WTC11 (cell line): ENCODE measurements around the gene FBXO41. TPM values are rescaled to one million over a fixed set of nuclear protein-coding genes. Genes with fewer than 3 reads are reported as not detected.
A peak's percentile ranks its signal among the peaks of the same experiment; 100 is the strongest.

Experiments
- ATAC-seq: fragments of 200-7000 bp; cut with Tn5 transposase; 2 replicates; pipeline ENCODE4 v1.10.0; 2021; ENCODE audit warnings: mild to moderate bottlenecking, moderate library complexity
- CTCF ChIA-PET: fragments of 300-600 bp; sonication (Branson Sonifier 250); formaldehyde crosslinking; loops from one replicate; lab custom pipeline; 2021; ENCODE audit warnings: antibody characterized with exemption; lab: Charles Lee
- POLR2A ChIA-PET: fragments of 350-600 bp; sonication (Branson Sonifier 250); formaldehyde crosslinking; loops from one replicate; lab custom pipeline; 2021; ENCODE audit warnings: antibody characterized with exemption; lab: Charles Lee
- DNase-seq: peaks from one replicate; pipeline ENCODE4 v3.0.0; 2021; ENCODE audit warnings: low spot score
- H3K27ac Mint-ChIP-seq: 2 replicates; pipeline ENCODE4 v1.8.0; 2021; ENCODE audit warnings: mixed read lengths
- H3K27me3 Mint-ChIP-seq: 2 replicates; pipeline ENCODE4 v1.8.0; 2021; ENCODE audit warnings: low read depth, mild to moderate bottlenecking, moderate library complexity, mixed read lengths
- H3K36me3 Mint-ChIP-seq: 2 replicates; pipeline ENCODE4 v1.8.0; 2021; ENCODE audit warnings: mixed read lengths
- H3K4me1 Mint-ChIP-seq: 2 replicates; pipeline ENCODE4 v1.8.0; 2022; ENCODE audit warnings: mixed read lengths
- H3K4me3 Mint-ChIP-seq: 2 replicates; pipeline ENCODE4 v1.8.0; 2021; ENCODE audit warnings: mild to moderate bottlenecking, moderate library complexity, mixed read lengths
- H3K9me3 Mint-ChIP-seq: 2 replicates; pipeline ENCODE4 v1.8.0; 2021; ENCODE audit warnings: mixed read lengths
- CBFB ChIP-seq: sonication (generic); formaldehyde crosslinking; IDR thresholded peaks from 2 replicates; pipeline ENCODE4 v1.8.1; 2022; ENCODE audit warnings: mild to moderate bottlenecking, low read depth, missing genetic modification reagents
- CREB1 ChIP-seq: sonication (generic); formaldehyde crosslinking; IDR thresholded peaks from 2 replicates; pipeline ENCODE4 v1.8.0; 2023; ENCODE audit warnings: mild to moderate bottlenecking, missing genetic modification reagents
- ESRRA ChIP-seq: sonication (generic); formaldehyde crosslinking; IDR thresholded peaks from 2 replicates; pipeline ENCODE4 v1.8.1; 2022; ENCODE audit warnings: mild to moderate bottlenecking, missing genetic modification reagents, borderline replicate concordance
- FOXK1 ChIP-seq: sonication (generic); formaldehyde crosslinking; IDR thresholded peaks from 2 replicates; pipeline ENCODE4 v1.8.0; 2022; ENCODE audit warnings: mild to moderate bottlenecking, moderate library complexity, missing genetic modification reagents
- GABPB1 ChIP-seq: sonication (generic); formaldehyde crosslinking; IDR thresholded peaks from 2 replicates; pipeline ENCODE4 v1.8.1; 2023; ENCODE audit warnings: mild to moderate bottlenecking, missing genetic modification reagents
- MXD4 ChIP-seq: fragments of 250-450 bp; sonication (Bioruptor Pico); IDR thresholded peaks from 2 replicates; pipeline ENCODE4 v1.8.0; 2021; ENCODE audit warnings: mild to moderate bottlenecking, moderate library complexity, borderline replicate concordance
- PRDM15 ChIP-seq: sonication (generic); formaldehyde crosslinking; IDR thresholded peaks from 2 replicates; pipeline ENCODE4 v1.8.0; 2022; ENCODE audit warnings: missing genetic modification reagents
- SMAD3 ChIP-seq: sonication (generic); formaldehyde crosslinking; IDR thresholded peaks from 2 replicates; pipeline ENCODE4 v1.8.0; 2022; ENCODE audit warnings: missing genetic modification reagents, mild to moderate bottlenecking, borderline replicate concordance
- TP53 ChIP-seq: sonication (generic); formaldehyde crosslinking; IDR thresholded peaks from 2 replicates; pipeline ENCODE4 v1.8.1; 2023; ENCODE audit warnings: mild to moderate bottlenecking, missing genetic modification reagents
- ZNF263 ChIP-seq: sonication (generic); formaldehyde crosslinking; IDR thresholded peaks from 2 replicates; pipeline ENCODE4 v1.8.1; 2022; ENCODE audit warnings: low read depth, mild to moderate bottlenecking, moderate library complexity, missing genetic modification reagents
- ZNF416 ChIP-seq: fragments of 250-450 bp; sonication (Bioruptor Pico); IDR thresholded peaks from 2 replicates; pipeline ENCODE4 v1.9.0; 2021; ENCODE audit warnings: mild to moderate bottlenecking, inconsistent platforms
- ZNF671 ChIP-seq: fragments of 250-450 bp; sonication (Bioruptor Pico); IDR thresholded peaks from 2 replicates; pipeline ENCODE4 v1.8.0; 2021; ENCODE audit warnings: mild to moderate bottlenecking
- total RNA-seq: library from RNA; stranded (reverse); gene quantifications from 3 replicates; pipeline ENCODE4 v1.2.3, GENCODE V29; 2021
- TF ChIP-seq, protein P1 (sequence below): sonication (generic); formaldehyde crosslinking; IDR thresholded peaks from 2 replicates; pipeline ENCODE4 v1.8.1; 2022; ENCODE audit warnings: missing genetic modification reagents, borderline replicate concordance
- TF ChIP-seq, protein P2 (sequence below): sonication (generic); formaldehyde crosslinking; conservative IDR thresholded peaks from 2 replicates; pipeline ENCODE4 v1.8.1; 2022; ENCODE audit warnings: mild to moderate bottlenecking, missing genetic modification reagents
- TF ChIP-seq, protein P3 (sequence below): sonication (generic); formaldehyde crosslinking; IDR thresholded peaks from 2 replicates; pipeline ENCODE4 v1.8.1; 2022; ENCODE audit warnings: mild to moderate bottlenecking, missing genetic modification reagents, moderate library complexity, borderline replicate concordance
- TF ChIP-seq, protein P4 (sequence below): fragments of 250-450 bp; sonication (Bioruptor Pico); IDR thresholded peaks from 2 replicates; pipeline ENCODE4 v1.9.0; 2021; ENCODE audit warnings: moderate library complexity, mild to moderate bottlenecking, inconsistent platforms, borderline replicate concordance
- TF ChIP-seq, protein P5 (sequence below): sonication (generic); formaldehyde crosslinking; IDR thresholded peaks from 2 replicates; pipeline ENCODE4 v1.8.0; 2023; ENCODE audit warnings: missing genetic modification reagents

The FBXO41 gene
- total RNA-seq, 1 experiment from 2014 or later, result 19.2 TPM

- TF ChIP-seq, protein P1, sequence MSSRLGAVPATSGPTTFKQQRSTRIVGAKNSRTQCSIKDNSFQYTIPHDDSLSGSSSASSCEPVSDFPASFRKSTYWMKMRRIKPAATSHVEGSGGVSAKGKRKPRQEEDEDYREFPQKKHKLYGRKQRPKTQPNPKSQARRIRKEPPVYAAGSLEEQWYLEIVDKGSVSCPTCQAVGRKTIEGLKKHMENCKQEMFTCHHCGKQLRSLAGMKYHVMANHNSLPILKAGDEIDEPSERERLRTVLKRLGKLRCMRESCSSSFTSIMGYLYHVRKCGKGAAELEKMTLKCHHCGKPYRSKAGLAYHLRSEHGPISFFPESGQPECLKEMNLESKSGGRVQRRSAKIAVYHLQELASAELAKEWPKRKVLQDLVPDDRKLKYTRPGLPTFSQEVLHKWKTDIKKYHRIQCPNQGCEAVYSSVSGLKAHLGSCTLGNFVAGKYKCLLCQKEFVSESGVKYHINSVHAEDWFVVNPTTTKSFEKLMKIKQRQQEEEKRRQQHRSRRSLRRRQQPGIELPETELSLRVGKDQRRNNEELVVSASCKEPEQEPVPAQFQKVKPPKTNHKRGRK, result no peak
- no peak for TF ChIP-seq CREB1 (CRISPR knock-in tag)
- TF ChIP-seq MXD4 (CRISPR knock-in tag), result no peak
Measured at GRCh38 chr2:73254343-73255006, 29.8 kb downstream of the FBXO41 start (continued).

DNA sequence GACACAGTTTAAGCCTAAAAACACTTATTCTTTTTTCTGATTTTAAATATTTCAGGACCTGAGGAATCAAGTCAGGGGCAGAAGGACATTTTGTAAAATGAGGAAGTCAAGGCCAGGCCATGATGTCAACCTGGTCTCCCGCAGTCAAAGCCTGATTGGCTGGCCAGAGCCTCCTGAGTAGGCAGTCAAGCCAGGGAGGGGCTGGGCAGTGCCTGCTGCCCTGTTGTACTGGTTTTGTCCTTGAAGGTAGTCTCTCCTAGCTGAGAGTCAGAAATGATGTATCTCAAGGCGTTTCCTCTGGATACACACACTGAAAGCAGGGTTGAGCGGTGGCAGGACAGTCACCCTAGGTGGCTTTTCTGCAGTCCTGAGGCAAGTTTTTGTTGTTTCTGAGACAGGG, 30.4 kb downstream of the FBXO41 start:
- Mint-ChIP-seq H3K36me3 (peaks cover 44% of the 10 kb centered on the region), H3K27me3 (no peaks in the 10 kb centered on the region), H3K4me1 (peaks cover 6% of the 10 kb centered on the region; the same call in 1 of the 2 replicates), H3K27ac (no peak overlapping the region), H3K9me3 (no peaks in the 10 kb centered on the region), H3K4me3 (no peak overlapping the region)
- TF ChIP-seq PRDM15, result no peak
- TF ChIP-seq ZNF416 (CRISPR knock-in tag), result no peak
- no peak for TF ChIP-seq ZNF263 (CRISPR knock-in tag)
- TF ChIP-seq, protein P2, sequence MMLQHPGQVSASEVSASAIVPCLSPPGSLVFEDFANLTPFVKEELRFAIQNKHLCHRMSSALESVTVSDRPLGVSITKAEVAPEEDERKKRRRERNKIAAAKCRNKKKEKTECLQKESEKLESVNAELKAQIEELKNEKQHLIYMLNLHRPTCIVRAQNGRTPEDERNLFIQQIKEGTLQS, result no peak
- no peak for TF ChIP-seq FOXK1 (CRISPR knock-in tag)
- TF ChIP-seq, protein P3, sequence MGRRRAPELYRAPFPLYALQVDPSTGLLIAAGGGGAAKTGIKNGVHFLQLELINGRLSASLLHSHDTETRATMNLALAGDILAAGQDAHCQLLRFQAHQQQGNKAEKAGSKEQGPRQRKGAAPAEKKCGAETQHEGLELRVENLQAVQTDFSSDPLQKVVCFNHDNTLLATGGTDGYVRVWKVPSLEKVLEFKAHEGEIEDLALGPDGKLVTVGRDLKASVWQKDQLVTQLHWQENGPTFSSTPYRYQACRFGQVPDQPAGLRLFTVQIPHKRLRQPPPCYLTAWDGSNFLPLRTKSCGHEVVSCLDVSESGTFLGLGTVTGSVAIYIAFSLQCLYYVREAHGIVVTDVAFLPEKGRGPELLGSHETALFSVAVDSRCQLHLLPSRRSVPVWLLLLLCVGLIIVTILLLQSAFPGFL, result no peak
- TF ChIP-seq ESRRA (CRISPR knock-in tag), result no peak
- CTCF ChIA-PET, result interaction anchor here (1.0 to 1.1 kb wide), 2 partner anchors 15 to 40 kb away, joined by 4 read pairs; partner anchors contain the start of gene EGR4
- POLR2A ChIA-PET, result interaction anchor here (1.4 kb wide), 1 partner anchor 15 kb away, joined by 5 read pairs; no protein-coding TSS in a partner anchor
- DNase-seq (no peak), ATAC-seq (peak; percentile 9; the same call in 1 of the 2 replicates)

DNA sequence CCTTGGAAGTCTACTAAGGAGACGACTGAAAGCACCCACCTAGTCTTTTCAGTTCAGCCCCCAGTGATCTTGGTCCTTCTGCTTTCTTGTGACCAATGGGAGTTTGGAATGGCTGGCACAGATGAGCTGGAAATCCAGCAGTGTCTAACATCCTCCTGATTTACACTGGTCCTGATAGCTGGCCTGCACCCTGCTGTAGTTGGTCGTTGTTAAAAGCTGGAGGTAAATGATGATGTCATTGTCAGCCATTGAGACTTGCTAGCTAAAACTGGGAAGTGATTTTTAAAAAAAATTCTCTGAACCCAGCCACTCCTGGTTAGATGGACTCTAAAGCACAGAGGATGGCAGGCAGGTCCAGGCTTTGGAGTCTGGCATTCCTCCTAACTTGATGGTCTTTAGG, 30.9 kb downstream of the FBXO41 start:
- Mint-ChIP-seq H3K27ac (no peak overlapping the region), H3K4me3 (no peak overlapping the region), H3K4me1 (peaks cover 6% of the 10 kb centered on the region; the same call in 1 of the 2 replicates)
- POLR2A ChIA-PET, result interaction anchor here (1.4 kb wide), 1 partner anchor 15 kb away, joined by 5 read pairs; no protein-coding TSS in a partner anchor
- TF ChIP-seq GABPB1 (CRISPR knock-in tag) (no peak), CBFB (CRISPR knock-in tag) (no peak), SMAD3 (CRISPR knock-in tag) (no peak), TP53 (CRISPR knock-in tag) (no peak), ZNF671 (CRISPR knock-in tag) (no peak)
- TF ChIP-seq, protein P4, sequence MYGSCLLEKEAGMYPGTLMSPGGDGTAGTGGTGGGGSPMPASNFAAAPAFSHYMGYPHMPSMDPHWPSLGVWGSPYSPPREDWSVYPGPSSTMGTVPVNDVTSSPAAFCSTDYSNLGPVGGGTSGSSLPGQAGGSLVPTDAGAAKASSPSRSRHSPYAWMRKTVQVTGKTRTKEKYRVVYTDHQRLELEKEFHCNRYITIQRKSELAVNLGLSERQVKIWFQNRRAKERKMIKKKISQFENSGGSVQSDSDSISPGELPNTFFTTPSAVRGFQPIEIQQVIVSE (CRISPR knock-in tag), result no peak
- TF ChIP-seq, protein P5, sequence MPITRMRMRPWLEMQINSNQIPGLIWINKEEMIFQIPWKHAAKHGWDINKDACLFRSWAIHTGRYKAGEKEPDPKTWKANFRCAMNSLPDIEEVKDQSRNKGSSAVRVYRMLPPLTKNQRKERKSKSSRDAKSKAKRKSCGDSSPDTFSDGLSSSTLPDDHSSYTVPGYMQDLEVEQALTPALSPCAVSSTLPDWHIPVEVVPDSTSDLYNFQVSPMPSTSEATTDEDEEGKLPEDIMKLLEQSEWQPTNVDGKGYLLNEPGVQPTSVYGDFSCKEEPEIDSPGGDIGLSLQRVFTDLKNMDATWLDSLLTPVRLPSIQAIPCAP (CRISPR knock-in tag), result no peak
- TF ChIP-seq, all 79 proteins: peak for 0
- DNase-seq, result no peak
- Mint-ChIP-seq H3K36me3 (peaks cover 48% of the 10 kb centered on the region), H3K27me3 (no peaks in the 10 kb centered on the region), H3K9me3 (no peaks in the 10 kb centered on the region)
- CTCF ChIA-PET, result interaction anchor here (1.1 kb wide), 1 partner anchor 15 kb away, joined by 4 read pairs; no protein-coding TSS in a partner anchor
- no peak for ATAC-seq
